Adrenal gland (tissue), 5 donors: ENCODE data around the gene TRIM24.

Experiments used
- CTCF ChIP-seq, 6 experiments: fragments of 450-650 bp in 4 of 6; fragments of 200-600 bp in 2 of 6; sonication (generic) in 1 of 6; IDR thresholded peaks; 1 replicate in 5 of 6; 2 replicates in 1 of 6; pipeline versions ENCODE4 v1.5.1 to v1.8.0; 2016 to 2021; ENCODE audit warnings: antibody characterized with exemption in 6 of 6, mild to moderate bottlenecking in 2 of 6, moderate library complexity in 1 of 6
- POLR2A ChIP-seq, 2 donors: fragments of 450-650 bp; IDR thresholded peaks; one replicate each; pipeline ENCODE4 v1.6.1; 2017; ENCODE audit warnings: antibody characterized with exemption in 2 of 2, mild to moderate bottlenecking in 2 of 2, moderate library complexity in 1 of 2
- donor health status: DM: no; HTN: no; CAD: no.

GRCh38 chr7:138502023-138502767, 42.1 kb downstream of the TRIM24 start:
- TF ChIP-seq CTCF (IDR thresholded peaks at IDR 0.05) (no peak), POLR2A (IDR thresholded peaks at IDR 0.05) (no peak)
